SJSA1 (cell line): Measurements from ENCODE around the gene NRXN3. TPM values are rescaled to one million over a fixed set of nuclear protein-coding genes. Genes with fewer than 3 reads are reported as not detected.
A peak's percentile ranks its signal among the peaks of the same experiment; 100 is the strongest.

Experiments
- DNase-seq, 2 experiments: peaks; one replicate each; pipeline ENCODE4 v3.0.0-alpha.2; 2015 to 2020; ENCODE audit warnings: low spot score in 2 of 2, low read depth in 1 of 2
- H3K27ac ChIP-seq: fragments of 250-450 bp; sonication (Bioruptor Pico); 2 replicates; pipeline ENCODE4 v1.5.1; 2020; ENCODE audit warnings: mild to moderate bottlenecking, moderate library complexity
- H3K27me3 ChIP-seq: fragments of 250-450 bp; sonication (Bioruptor Pico); replicated peaks from 2 replicates; pipeline ENCODE4 v1.5.1; 2020; ENCODE audit warnings: mild to moderate bottlenecking, moderate library complexity
- H3K36me3 ChIP-seq: fragments of 250-450 bp; sonication (Bioruptor Pico); 2 replicates; pipeline ENCODE4 v1.5.1; 2020; ENCODE audit warnings: mild to moderate bottlenecking
- H3K4me1 ChIP-seq: fragments of 250-450 bp; sonication (Bioruptor Pico); replicated peaks from 2 replicates; pipeline ENCODE4 v1.6.1; 2021; ENCODE audit warnings: mild to moderate bottlenecking
- H3K4me3 ChIP-seq: fragments of 250-450 bp; sonication (Bioruptor Pico); 2 replicates; pipeline ENCODE4 v1.5.1; 2020; ENCODE audit warnings: mild to moderate bottlenecking
- H3K9me3 ChIP-seq: fragments of 250-450 bp; sonication (Bioruptor Pico); replicated peaks from 2 replicates; pipeline ENCODE4 v1.5.1; 2020; ENCODE audit warnings: mild to moderate bottlenecking
- total RNA-seq: library from RNA; depleted of rRNA; stranded (reverse); fragments of >200 nt; shearing (Covaris generic); gene quantifications from 2 replicates; pipeline ENCODE4 v1.2.3, GENCODE V29; 2014

The NRXN3 gene
- total RNA-seq, 1 experiment from 2014 or later: 1.0 TPM

- Histone ChIP-seq H3K27ac (no peak overlapping the region), H3K9me3 (no peaks in the 10 kb centered on the region), H3K36me3 (no peaks in the 10 kb centered on the region), H3K4me3 (no peak overlapping the region), H3K27me3 (no peaks in the 10 kb centered on the region), H3K4me1 (peaks cover 25% of the 10 kb centered on the region)
- no peak for DNase-seq
Observed at GRCh38 chr14:78978896-78979295, 808.7 kb downstream of the NRXN3 start.

GRCh38 chr14:78982551-78982950, 812.4 kb downstream of the NRXN3 start:
- no peak for DNase-seq

GRCh38 chr14:78983126-78983525, 813.0 kb downstream of the NRXN3 start:
- Histone ChIP-seq H3K27ac (no peak overlapping the region), H3K4me3 (no peak overlapping the region), H3K36me3 (no peaks in the 10 kb centered on the region), H3K27me3 (no peaks in the 10 kb centered on the region), H3K4me1 (peaks cover 31% of the 10 kb centered on the region), H3K9me3 (no peaks in the 10 kb centered on the region)
- no peak for DNase-seq

More at GRCh38 chr14:78982551-78982950, 812.4 kb downstream of the NRXN3 start:
- Histone ChIP-seq H3K27me3 (no peaks in the 10 kb centered on the region), H3K4me1 (peaks cover 31% of the 10 kb centered on the region), H3K27ac (no peak overlapping the region), H3K36me3 (no peaks in the 10 kb centered on the region), H3K9me3 (no peaks in the 10 kb centered on the region), H3K4me3 (no peak overlapping the region)

- Histone ChIP-seq H3K27ac (peak overlapping the region; percentile 39), H3K4me3 (no peak overlapping the region), H3K4me1 (peaks cover 31% of the 10 kb centered on the region), H3K27me3 (no peaks in the 10 kb centered on the region), H3K9me3 (no peaks in the 10 kb centered on the region), H3K36me3 (no peaks in the 10 kb centered on the region)
- peak; percentile 47 to 58 for DNase-seq
Observed at GRCh38 chr14:78985668-78986381, 815.7 kb downstream of the NRXN3 start.

GRCh38 chr14:78986989-78987388, 816.8 kb downstream of the NRXN3 start:
- H3K27ac ChIP-seq: no peak overlapping the region
- H3K9me3 ChIP-seq: no peaks in the 10 kb centered on the region
- DNase-seq: no peak
- no peaks in the 10 kb centered on the region for H3K36me3 ChIP-seq
- H3K27me3 ChIP-seq: no peaks in the 10 kb centered on the region
- H3K4me1 ChIP-seq: peaks cover 31% of the 10 kb centered on the region
- no peak overlapping the region for H3K4me3 ChIP-seq

- H3K9me3 ChIP-seq: no peaks in the 10 kb centered on the region
- H3K36me3 ChIP-seq: no peaks in the 10 kb centered on the region
- H3K27ac ChIP-seq: no peak overlapping the region
- no peaks in the 10 kb centered on the region for H3K27me3 ChIP-seq
- DNase-seq: no peak
- no peak overlapping the region for H3K4me3 ChIP-seq
- H3K4me1 ChIP-seq: peaks cover 20% of the 10 kb centered on the region
Observed at GRCh38 chr14:78989221-78989620, 819.0 kb downstream of the NRXN3 start.

- Histone ChIP-seq H3K27ac (no peak overlapping the region), H3K9me3 (no peaks in the 10 kb centered on the region), H3K36me3 (no peaks in the 10 kb centered on the region), H3K4me1 (no peaks in the 10 kb centered on the region), H3K4me3 (no peak overlapping the region), H3K27me3 (no peaks in the 10 kb centered on the region)
- no peak for DNase-seq
Observed at GRCh38 chr14:78992867-78993266, 822.7 kb downstream of the NRXN3 start.

- Histone ChIP-seq H3K4me3 (no peak overlapping the region), H3K27me3 (no peaks in the 10 kb centered on the region), H3K27ac (no peak overlapping the region), H3K9me3 (no peaks in the 10 kb centered on the region), H3K36me3 (no peaks in the 10 kb centered on the region), H3K4me1 (no peaks in the 10 kb centered on the region)
- no peak for DNase-seq
Observed at GRCh38 chr14:78997811-78998210, 827.6 kb downstream of the NRXN3 start.

- Histone ChIP-seq H3K27me3 (no peaks in the 10 kb centered on the region), H3K4me1 (peaks cover 15% of the 10 kb centered on the region), H3K36me3 (no peaks in the 10 kb centered on the region), H3K4me3 (no peak overlapping the region), H3K9me3 (no peaks in the 10 kb centered on the region), H3K27ac (no peak overlapping the region)
- DNase-seq: no peak
Observed at GRCh38 chr14:79009286-79009685, 839.1 kb downstream of the NRXN3 start.

- H3K36me3 ChIP-seq: no peaks in the 10 kb centered on the region
- no peak overlapping the region for H3K4me3 ChIP-seq
- DNase-seq: peak; percentile 53 to 82
- peak overlapping the region; percentile 87 for H3K27ac ChIP-seq
- no peaks in the 10 kb centered on the region for H3K9me3 ChIP-seq
- H3K27me3 ChIP-seq: no peaks in the 10 kb centered on the region
- peaks cover 23% of the 10 kb centered on the region for H3K4me1 ChIP-seq
Observed at GRCh38 chr14:79011091-79011919, 841.1 kb downstream of the NRXN3 start.

GRCh38 chr14:79011920-79012204, 841.7 kb downstream of the NRXN3 start:
- H3K9me3 ChIP-seq: no peaks in the 10 kb centered on the region
- H3K4me3 ChIP-seq: no peak overlapping the region
- peaks cover 28% of the 10 kb centered on the region for H3K4me1 ChIP-seq
- DNase-seq: peak in 1 of 2 experiments; percentile 77
- H3K27me3 ChIP-seq: no peaks in the 10 kb centered on the region
- peak overlapping the region; percentile 87 for H3K27ac ChIP-seq
- no peaks in the 10 kb centered on the region for H3K36me3 ChIP-seq

GRCh38 chr14:79016828-79017505, 846.8 kb downstream of the NRXN3 start:
- no peaks in the 10 kb centered on the region for H3K27me3 ChIP-seq
- H3K36me3 ChIP-seq: no peaks in the 10 kb centered on the region
- peaks cover 3% of the 10 kb centered on the region; the same call in 1 of the 2 replicates for H3K9me3 ChIP-seq
- no peak overlapping the region for H3K4me3 ChIP-seq
- H3K4me1 ChIP-seq: peaks cover 35% of the 10 kb centered on the region
- peak overlapping the region; percentile 80 for H3K27ac ChIP-seq
- peak; percentile 68 to 84 for DNase-seq

GRCh38 chr14:79017561-79017960, 847.4 kb downstream of the NRXN3 start:
- Histone ChIP-seq H3K9me3 (peaks cover 3% of the 10 kb centered on the region; the same call in 1 of the 2 replicates), H3K27me3 (no peaks in the 10 kb centered on the region), H3K4me1 (peaks cover 31% of the 10 kb centered on the region), H3K27ac (peak overlapping the region; percentile 80), H3K36me3 (no peaks in the 10 kb centered on the region), H3K4me3 (no peak overlapping the region)
- no peak for DNase-seq

- peak in 1 of 2 experiments; percentile 39 for DNase-seq
- Histone ChIP-seq H3K36me3 (no peaks in the 10 kb centered on the region), H3K4me3 (no peak overlapping the region), H3K4me1 (peaks cover 31% of the 10 kb centered on the region), H3K27ac (no peak overlapping the region), H3K9me3 (peaks cover 3% of the 10 kb centered on the region; the same call in 1 of the 2 replicates), H3K27me3 (no peaks in the 10 kb centered on the region)
Observed at GRCh38 chr14:79018836-79019235, 848.7 kb downstream of the NRXN3 start.
